Forelimb muscle (tissue), 1 donor: ENCODE data around the gene GABRR1. TPM values are rescaled to one million over a fixed set of nuclear protein-coding genes. Genes with fewer than 3 reads are reported as not detected.
"Not testable (repeated sequence)": the region's sequence is repeated elsewhere in the genome, so short reads cannot be mapped to it uniquely, and the experiment has no call there.

Experiments used
- DNase-seq: peaks from one replicate; pipeline ENCODE4 v3.0.0-alpha.2; 2013; ENCODE audit warnings: low read depth
- polyA plus RNA-seq: library from polyadenylated mRNA; unstranded; fragments of 120-200 nt; gene quantifications from one replicate; pipeline ENCODE4 v1.2.1, GENCODE V29; 2013; ENCODE audit not compliant: insufficient read length

The GABRR1 gene
- polyA plus RNA-seq, 1 donor = 0.38 TPM

- no peak for DNase-seq
These were observed 63.0 kb downstream of the GABRR1 start for GRCh38 chr6:89154131-89154530.

GRCh38 chr6:89148016-89148750 is 69.0 kb downstream of the GABRR1 start:
- DNase-seq = no peak

- no peak for DNase-seq
These were observed 70.1 kb downstream of the GABRR1 start for GRCh38 chr6:89146718-89147700.

GRCh38 chr6:89145956-89146717 is 71.0 kb downstream of the GABRR1 start, which contains the start of gene PM20D2:
Gene PM20D2 (plus strand): TSS chr6:89146055. CDS start chr6:89146145, 90 bp downstream.
- no peak for DNase-seq

GRCh38 chr6:89145091-89145955 is 71.8 kb downstream of the GABRR1 start:
- DNase-seq = no peak

- no peak for DNase-seq
These were observed 72.7 kb downstream of the GABRR1 start for GRCh38 chr6:89144354-89144906.

- DNase-seq = no peak
These were observed 76.6 kb downstream of the GABRR1 start for GRCh38 chr6:89140347-89141156.

GRCh38 chr6:89139509-89140346 is 77.4 kb downstream of the GABRR1 start:
- DNase-seq = no peak

GRCh38 chr6:89138173-89138572 is 79.0 kb downstream of the GABRR1 start:
- no peak for DNase-seq

GRCh38 chr6:89134723-89135122 is 82.4 kb downstream of the GABRR1 start:
- no peak for DNase-seq

GRCh38 chr6:89133981-89134380 is 83.2 kb downstream of the GABRR1 start:
- no peak for DNase-seq

- DNase-seq = no peak
These were observed 85.1 kb downstream of the GABRR1 start for GRCh38 chr6:89132057-89132456.

GRCh38 chr6:89131599-89131998 is 85.6 kb downstream of the GABRR1 start:
- no peak for DNase-seq

GRCh38 chr6:89128256-89128671 is 88.9 kb downstream of the GABRR1 start:
- DNase-seq = not testable (repeated sequence)
